ENCODE results near the gene OR56B1. TPM values are rescaled to one million over a fixed set of nuclear protein-coding genes. Genes with fewer than 3 reads are reported as not detected.
"Not testable (repeated sequence)": the region's sequence is repeated elsewhere in the genome, so short reads cannot be mapped to it uniquely, and the experiment has no call there.

Gene OR56B1, protein sequence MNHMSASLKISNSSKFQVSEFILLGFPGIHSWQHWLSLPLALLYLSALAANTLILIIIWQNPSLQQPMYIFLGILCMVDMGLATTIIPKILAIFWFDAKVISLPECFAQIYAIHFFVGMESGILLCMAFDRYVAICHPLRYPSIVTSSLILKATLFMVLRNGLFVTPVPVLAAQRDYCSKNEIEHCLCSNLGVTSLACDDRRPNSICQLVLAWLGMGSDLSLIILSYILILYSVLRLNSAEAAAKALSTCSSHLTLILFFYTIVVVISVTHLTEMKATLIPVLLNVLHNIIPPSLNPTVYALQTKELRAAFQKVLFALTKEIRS
- not detected for total RNA-seq

DNA sequence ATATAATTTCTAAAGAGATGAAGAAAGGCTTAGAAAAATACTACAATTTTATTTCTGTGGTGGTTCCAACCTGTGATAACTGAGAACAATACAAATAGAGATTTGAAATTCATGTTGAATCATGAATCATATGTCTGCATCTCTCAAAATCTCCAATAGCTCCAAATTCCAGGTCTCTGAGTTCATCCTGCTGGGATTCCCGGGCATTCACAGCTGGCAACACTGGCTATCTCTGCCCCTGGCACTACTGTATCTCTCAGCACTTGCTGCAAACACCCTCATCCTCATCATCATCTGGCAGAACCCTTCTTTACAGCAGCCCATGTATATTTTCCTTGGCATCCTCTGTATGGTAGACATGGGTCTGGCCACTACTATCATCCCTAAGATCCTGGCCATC is at the start of gene OR56B1:
Gene OR56B1 (plus strand): TSS at position 53 of the 400 bp plus-strand sequence. CDS start 69 bp downstream, at position 122.
- DNase-seq = no peak

DNA sequence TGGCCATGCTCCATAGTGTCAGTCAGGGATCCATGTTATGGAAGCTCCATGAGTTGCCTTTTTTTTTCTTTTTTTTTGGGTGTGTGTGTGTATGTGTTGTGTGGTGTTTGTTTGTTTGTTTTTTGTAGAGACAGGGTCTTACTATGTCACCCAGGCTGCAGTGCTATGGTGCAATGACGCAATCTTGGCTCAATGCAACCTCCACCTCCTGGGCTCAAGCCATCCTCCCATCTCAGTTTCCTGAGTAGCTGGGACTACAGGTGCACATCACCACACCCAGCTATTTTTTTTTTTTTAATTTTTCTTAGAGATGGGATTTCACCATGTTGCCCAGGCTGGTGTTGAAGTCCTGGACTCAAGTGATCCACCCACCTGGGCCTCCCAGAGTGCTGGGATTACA is 47.8 kb upstream of the OR56B1 start:
- DNase-seq = no peak

DNA sequence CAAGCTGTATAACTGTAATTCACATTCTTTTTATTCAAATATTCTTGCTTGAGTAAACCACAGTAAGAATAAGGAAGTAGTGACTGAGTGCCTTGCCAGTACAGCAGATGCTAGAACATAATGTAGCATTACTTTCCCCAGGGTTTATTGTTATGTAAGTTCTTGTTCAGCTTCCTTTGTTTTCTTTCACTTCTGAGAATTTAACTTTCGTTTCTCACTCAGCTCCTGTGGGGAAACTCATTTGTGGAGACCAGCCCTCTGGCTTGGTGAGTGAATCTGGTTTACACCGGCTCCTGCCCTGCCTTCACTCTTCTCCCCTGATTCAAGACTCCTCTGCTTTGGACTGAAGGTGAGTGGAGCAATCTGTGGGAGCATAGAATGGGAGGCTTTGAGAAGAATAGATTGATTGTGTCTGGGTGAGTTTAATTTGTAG is 46.7 kb upstream of the OR56B1 start, which contains the start of gene TRIM22:
Gene TRIM22 (plus strand): TSS at position 240 of the 433 bp plus-strand sequence. CDS start 6,443 bp downstream, outside the sequence.
- DNase-seq = peak; percentile 16

DNA sequence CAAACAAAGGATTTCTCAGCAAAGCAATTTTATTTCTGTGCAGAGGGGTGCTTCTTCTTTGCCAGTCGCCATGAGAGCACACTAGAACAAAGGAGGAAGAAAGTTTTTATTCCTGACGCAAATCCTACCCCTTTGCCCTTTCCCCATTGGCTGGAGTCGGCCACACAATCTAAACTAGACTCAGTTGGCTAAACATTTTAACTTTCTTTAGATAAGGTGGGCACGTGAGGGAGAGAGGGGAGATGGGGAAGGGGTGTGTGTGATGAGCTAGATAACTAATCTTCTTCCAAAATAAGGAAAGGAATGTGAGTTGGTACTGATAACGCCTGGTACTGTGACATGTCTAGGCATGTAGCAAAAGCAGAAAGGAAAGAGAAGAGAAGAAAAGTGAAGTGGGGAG is 46.0 kb upstream of the OR56B1 start:
- no peak for DNase-seq

DNA sequence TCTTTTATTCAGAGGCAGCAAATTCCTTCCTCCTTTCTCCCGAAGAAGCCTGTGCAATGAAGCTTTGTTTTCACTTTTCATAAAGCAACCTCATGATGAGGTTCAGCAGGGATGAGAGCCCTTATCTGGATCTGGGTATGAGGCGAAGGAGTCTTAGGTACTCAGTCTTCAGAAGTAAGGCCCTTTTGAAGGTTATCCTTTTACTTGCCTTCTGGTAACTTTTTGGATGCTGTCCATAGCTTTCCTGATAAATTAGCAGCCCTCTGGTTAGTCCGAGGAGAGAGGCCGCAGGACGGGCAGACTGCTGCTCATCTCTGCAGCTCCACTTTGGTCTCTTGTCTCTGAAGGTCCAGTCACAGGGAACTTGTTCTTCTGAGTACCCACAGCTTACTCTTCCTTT is 45.5 kb upstream of the OR56B1 start:
- no peak for DNase-seq

DNA sequence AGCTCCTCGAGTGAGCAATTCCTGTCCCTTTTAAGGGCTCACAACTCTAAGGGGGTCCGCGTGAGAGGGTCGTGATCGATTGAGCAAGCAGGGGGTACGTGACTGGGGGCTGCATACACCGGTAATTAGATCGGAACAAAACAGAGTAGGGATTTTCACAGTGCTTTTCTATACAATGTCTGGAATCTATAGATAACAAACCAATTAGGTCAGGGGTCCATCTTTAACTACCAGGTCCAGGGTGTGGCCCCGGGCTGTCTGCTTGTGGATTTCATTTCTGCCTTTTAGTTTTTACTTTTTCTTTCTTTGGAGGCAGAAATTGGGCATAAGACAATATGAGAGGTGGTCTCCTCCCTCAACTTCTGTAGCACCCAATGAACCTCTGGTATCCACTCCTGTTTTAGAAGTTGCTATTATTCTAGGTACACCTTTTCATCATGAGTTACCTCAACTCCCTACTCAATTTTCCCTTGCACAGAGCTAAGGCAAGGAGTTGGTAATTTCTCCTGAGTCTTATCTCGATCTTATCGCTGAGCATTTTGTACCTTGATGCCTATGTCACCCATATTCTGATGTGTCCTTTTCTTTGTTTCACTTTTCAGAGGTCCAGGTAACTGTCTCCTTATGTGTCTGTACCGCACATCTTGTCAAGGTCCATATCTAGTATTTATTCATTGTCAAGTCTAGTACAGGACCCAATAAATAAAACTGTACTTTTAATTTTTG is 44.8 kb upstream of the OR56B1 start:
- not testable (repeated sequence) for DNase-seq

DNA sequence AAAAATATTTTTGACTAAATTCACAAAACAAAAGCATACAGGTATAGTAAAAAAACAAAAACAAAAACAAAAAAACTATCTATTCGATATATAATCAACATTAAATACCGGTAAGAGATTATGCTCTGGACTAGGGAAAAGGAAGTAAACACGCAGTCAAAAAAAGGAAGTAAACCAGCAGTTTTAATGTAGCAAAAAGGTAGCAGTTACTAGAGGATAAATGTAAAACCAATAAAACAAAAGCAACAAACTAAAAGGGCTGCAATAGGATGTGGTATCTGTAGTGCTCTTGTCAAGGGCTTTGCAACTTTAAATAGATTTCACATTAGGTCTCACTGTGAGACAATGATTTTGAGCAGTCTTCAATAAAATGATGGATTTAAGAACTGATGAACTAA is 44.3 kb upstream of the OR56B1 start:
- DNase-seq = no peak

DNA sequence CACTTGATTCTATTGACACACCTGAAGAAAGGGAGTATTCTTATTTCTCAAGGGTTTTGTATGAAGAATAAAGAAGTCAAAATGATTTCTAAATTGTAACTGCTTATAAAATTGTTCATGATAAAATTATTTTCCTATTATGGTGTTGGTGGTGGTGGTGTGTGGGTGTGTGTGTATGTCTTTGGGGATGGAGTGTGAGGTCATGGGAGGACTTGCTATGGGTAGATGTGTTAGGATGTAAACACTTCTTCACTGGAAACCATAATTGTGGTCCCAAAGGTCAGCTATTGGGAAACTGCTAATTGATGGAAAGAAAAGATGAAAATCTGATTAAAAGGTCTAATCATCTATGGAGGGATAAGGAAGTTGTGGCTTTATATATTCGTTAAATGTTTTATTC is 41.6 kb upstream of the OR56B1 start:
- DNase-seq = no peak

DNA sequence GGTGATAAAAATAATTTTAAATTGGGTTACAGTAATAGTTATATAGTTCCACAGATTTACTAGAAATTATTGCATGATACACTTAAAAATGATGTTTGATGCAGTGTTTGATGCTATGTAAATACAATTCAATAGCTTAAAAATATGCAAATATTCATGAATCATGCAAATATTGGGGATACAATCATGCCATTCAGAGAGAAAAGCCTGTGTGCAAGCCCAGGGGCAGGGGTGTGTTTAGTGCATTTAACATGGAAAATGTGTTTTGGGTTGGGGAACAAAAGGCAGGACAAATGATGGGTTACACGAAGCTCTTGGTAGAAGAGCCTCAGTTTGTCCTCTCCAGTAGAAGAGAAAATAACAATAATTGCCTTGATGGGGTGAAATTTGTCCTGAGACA is 40.7 kb upstream of the OR56B1 start:
- DNase-seq = no peak

DNA sequence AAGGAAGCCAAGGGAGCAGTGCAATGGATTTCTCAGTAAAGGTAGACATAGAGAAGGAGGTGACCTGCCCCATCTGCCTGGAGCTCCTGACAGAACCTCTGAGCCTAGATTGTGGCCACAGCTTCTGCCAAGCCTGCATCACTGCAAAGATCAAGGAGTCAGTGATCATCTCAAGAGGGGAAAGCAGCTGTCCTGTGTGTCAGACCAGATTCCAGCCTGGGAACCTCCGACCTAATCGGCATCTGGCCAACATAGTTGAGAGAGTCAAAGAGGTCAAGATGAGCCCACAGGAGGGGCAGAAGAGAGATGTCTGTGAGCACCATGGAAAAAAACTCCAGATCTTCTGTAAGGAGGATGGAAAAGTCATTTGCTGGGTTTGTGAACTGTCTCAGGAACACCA is 40.0 kb upstream of the OR56B1 start:
- no peak for DNase-seq

DNA sequence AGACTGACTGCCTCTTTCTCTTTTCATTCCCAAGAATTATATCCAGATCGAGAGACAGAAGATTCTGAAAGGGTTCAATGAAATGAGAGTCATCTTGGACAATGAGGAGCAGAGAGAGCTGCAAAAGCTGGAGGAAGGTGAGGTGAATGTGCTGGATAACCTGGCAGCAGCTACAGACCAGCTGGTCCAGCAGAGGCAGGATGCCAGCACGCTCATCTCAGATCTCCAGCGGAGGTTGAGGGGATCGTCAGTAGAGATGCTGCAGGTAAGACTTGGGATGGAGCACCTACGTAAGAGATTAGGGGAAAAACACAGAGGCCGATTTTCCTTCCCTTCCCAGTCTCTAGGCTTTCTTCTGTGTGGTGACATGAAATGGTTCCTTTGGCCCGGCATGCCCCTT is 38.0 kb upstream of the OR56B1 start:
- no peak for DNase-seq

DNA sequence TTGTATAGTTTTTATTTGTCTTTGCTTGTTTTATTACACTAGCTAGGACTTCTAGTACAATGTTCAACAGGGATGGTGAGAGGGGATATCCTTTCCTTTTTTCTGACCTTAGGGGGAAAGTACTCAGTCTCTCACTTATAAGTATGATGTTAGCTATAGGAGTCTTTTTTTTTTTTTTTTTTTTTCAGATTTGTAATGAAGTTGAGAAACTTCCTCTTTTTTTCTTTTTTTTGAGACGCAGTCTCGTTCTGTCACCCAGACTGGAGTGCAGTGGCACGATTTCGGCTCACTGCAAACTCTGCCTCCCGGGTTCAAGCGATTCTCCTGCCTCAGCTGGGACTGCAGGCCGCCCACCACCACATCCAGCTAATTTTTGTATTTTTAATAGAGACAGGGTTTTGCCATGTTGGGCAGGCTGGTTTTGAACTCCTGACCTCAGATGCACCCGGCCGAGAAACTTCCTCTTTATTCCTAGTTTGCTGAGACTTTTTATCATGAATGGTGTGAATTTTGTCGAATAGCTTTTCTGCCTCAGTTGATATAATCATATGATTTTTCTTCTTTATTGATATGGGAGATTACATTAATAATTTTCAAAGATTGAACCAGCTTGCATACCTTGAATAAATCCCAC is 35.7 kb upstream of the OR56B1 start:
- DNase-seq = no peak

DNA sequence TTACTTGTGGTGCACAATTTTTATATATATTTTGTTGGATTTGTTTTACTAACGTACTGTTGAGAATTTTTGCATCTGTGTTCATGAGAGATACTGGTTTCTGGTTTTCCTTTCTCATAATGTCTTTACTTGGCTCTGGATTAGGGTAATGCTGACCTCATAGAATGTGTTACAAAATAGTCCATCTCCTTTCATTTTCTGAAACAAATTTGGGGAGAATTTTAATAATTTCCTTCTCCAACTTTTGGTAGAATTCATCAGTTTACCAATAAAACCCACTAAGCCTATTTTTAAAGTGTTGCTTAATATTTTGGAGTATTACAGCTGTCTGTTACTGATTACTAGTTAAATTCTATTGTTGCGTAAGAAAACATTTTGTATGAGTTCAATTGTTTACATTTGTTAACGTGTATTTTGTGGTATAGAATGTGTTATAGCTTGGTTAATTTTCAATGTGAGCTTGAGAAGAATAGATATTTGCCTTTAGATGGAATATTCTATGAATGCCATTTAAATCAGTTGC is 35.1 kb upstream of the OR56B1 start:
- no peak for DNase-seq

DNA sequence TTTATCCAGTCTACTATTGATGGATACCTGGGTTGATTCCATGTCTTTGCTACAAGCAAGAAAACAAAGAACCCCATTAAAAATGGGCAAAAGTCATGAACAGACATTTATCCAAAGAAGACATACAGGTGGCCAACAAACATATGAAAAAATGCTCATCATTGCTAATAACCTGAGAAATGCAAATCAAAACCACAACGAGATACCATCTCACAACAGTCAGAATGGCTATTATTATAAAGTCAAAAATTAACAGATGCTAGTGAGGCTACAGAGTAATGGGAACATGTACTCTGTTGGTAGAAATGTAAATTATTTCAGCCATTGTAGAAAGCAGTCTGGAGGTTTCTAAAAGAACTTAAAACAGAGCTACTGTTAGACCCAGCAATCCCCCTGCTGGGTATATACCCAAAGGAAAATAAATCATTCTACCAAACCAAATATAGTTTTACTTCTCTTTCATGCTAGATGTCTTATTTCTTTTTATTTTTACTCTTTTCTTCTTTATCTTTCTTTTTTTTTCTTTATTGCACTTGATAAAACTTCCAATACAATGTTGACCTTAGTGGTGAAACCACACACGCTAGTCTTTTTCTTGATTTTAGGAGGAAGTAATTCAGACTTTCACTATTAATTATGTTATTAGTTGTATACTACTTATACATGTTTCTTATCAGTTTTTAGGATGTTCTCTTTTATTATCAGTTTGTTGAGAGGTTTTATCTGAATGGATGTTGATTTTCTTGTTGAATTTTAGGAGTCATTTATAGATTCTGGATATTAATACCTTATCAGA is 32.3 kb upstream of the OR56B1 start:
- no peak for DNase-seq

DNA sequence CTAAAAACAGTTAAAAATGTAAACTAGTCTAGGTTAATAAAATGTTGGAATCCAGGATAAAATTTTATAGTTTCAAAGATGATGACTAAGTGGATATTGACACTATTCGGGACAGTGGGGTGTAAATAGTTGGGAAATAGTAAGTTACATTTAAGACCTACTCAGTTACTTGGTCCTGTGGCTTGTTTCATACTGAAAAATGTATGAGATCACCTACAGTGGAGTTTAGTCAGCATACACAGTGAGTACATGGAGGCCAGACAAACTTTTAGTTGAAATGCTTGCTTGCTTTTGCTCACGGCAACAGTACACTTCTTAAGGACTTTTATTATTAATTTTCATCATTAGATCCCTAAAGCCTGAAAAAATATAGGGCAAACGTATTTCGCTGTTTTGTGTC is 30.6 kb upstream of the OR56B1 start:
- no peak for DNase-seq

DNA sequence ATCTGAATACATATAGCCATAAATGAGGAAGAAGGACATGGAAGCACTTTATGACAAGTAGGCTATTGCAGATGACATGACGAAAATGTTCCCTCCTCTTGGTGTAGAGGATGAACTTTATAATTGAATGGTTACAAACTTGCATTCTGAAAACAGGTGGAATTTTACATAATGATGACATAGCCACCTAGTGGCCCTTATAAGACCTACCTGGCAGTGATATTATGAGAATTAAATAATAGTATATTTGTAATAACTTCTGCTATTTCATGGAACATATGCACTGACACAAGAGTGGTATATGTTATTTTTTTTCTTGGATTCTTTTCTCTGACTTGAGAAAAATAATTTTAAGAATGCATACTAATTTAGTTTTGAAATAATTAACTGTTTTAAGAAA is 23.7 kb upstream of the OR56B1 start:
- DNase-seq = no peak

DNA sequence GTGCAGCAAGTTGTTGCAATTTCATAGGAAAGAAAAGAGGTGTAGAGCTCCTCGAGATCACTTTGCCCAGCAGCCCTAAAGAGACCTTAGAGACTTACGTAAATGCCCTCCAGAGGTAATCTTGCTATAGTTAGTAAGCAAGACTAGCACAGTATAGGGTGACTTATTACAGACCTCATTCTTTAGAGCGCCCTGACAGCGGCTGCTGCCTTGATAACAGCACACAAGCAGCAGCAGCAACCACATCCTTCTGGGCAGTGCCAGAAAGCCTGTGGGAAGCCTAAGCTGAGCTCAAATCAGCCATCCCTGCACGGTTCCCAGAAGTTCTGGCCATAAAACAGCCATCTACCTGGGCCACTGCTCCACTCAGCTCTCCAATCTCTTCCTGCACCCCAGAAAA is 22.6 kb upstream of the OR56B1 start:
- DNase-seq = no peak

DNA sequence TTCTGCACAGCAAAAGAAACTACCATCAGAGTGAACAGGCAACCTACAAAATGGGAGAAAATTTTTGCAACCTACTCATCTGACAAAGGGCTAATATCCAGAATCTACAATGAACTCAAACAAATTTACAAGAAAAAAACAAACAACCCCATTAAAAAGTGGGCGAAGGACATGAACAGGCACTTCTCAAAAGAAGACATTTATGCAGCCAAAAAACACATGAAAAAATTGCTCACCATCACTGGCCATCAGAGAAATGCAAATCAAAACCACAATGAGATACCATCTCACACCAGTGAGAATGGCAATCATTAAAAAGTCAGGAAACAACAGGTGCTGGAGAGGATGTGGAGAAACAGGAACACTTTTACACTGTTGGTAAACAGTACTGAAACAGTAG is 19.7 kb upstream of the OR56B1 start:
- not testable (repeated sequence) for DNase-seq

DNA sequence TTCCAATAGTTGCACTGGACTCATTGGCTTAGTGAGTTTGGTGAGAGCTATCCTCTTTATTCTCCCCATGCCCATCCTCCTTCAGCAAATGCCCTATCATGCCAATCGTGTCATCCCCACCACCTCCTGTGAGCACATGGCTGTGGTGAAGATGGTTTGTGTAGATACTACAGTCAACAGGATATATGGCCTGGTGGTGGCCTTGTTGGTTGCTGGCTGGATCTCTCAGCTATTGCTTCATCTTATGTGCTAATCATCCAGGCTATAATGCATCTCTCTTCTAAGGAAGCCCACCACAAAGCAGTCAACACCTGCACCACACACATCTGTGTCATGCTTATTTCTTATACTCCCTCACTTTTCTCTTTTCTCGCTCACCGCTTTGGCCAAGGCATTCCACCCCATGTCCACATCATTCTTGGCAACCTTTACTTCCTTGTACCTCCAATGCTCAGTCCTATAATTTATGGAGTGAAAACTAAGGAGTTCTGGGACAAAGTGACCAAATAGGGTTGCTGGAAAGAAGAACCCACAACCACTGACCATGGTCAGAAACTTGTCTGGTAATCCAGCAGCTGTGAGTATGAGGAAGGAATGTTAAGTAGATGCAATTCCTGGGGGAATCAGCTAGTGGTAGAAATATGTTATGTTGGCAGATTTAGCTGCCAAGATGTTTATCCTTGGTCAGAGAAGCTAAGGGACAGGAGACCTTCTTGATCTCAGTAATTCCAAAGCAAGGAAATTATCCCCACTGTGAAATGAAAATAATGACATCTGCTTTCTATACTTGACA is 16.3 kb upstream of the OR56B1 start:
- DNase-seq = no peak

DNA sequence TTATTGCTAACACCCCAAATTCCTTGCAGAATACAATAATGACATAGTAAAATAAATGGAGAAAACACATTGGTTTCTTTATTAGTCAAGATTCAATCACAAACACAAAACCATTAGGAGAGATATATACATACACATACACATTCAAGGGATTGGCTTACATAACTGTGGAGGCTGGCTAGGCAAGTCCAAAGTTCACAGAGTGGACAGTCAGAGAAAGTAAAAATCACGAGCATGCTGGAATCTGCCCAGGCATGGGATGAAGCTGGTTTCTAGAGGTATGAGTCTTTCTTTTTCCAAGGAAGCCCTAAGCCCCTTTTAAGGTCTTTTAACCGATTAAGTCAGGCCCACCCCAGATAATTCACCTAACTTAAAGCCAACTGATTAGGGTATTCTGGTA is 13.6 kb upstream of the OR56B1 start:
- no peak for DNase-seq

DNA sequence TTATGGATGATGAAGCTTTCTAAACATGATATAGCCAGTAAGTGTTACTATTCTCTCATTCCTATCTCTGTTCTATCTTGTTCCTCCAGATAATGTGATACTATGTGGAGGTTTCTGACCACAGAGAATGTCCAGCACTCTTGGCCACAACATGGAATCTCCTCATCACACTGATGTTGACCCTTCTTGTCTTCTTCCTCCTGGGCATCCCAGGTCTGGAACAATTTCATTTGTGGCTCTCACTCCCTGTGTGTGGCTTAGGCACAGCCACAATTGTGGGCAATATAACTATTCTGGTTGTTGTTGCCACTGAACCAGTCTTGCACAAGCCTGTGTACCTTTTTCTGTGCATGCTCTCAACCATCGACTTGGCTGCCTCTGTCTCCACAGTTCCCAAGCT is 9.9 kb upstream of the OR56B1 start:
- no peak for DNase-seq

DNA sequence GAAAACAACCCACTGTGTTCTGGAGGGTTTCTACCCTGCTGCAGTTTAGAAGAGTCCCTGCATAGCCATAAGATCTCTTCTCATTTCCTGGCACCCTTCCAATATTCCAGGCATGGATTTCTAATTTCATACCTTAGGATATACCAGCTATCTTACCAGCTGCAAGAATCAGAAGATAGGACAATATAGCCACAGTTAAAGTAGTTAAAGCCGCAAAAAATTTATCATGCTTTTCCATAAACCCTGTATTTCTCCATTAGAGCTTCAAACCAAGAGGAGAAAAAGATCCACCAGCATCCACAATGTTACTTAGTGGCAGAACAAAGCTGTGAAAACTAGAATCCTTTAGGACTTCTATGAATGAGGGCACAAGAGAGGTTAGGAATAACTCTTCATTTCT is 8.6 kb upstream of the OR56B1 start:
- no peak for DNase-seq

All from effector CD4-positive, alpha-beta T cell (primary cell).